ENCODE measurements around the gene PSORS1C2.

Gene PSORS1C2

DNA sequence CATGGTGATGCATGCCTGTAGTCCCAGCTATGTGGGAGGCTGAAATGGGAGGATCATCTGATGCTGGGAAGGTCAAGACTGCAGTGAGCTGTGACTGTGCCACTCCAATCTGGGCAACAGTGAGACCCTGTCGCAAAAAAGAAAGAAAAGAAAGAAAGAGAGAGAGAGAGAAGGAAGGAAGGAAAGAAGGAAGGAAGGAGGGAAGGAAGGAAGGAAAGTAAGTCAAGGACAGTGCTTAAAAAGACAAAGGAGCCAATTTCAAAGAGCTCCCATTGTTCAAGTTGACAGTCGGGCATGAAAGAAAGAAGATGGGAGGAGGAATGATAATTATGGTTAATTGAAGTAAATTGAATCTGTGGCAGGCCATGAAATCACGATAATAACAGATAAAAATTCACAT lies 42.7 kb downstream of the PSORS1C2 start:
- Histone ChIP-seq H4K20me1 (ENCODE audit: low read depth, low read length) (0 out of 2 replicates have a peak, but pooled peaks cover 3% of the 10 kb centered on the region), H3K79me2 (ENCODE audit: insufficient read depth, low read length) (no peaks in the 10 kb centered on the region), H3K9me3 (ENCODE audit: insufficient read depth, low read length) (no peaks in the 10 kb centered on the region), H2AFZ (ENCODE audit: low read depth, low read length, severe bottlenecking) (no peak overlapping the region), H3K27ac (ENCODE audit: low read depth, low read length) (no peak overlapping the region), H3F3A (ENCODE audit: insufficient read depth) (no peaks in the 10 kb centered on the region), H3K9ac (ENCODE audit: low read length) (no peak overlapping the region), H3K4me2 (ENCODE audit: low read depth, low read length, poor library complexity, severe bottlenecking) (no peak overlapping the region), H3K36me3 (ENCODE audit: low read length) (no peaks in the 10 kb centered on the region), H3K9me2 (replicated peaks; ENCODE audit: insufficient read depth, low read length) (no peaks in the 10 kb centered on the region), H3K27me3 (ENCODE audit: low read length) (no peaks in the 10 kb centered on the region), H3K4me3 (ENCODE audit: insufficient read depth, low read length, poor library complexity, severe bottlenecking) (no peak overlapping the region)
- TF ChIP-seq, protein P1, sequence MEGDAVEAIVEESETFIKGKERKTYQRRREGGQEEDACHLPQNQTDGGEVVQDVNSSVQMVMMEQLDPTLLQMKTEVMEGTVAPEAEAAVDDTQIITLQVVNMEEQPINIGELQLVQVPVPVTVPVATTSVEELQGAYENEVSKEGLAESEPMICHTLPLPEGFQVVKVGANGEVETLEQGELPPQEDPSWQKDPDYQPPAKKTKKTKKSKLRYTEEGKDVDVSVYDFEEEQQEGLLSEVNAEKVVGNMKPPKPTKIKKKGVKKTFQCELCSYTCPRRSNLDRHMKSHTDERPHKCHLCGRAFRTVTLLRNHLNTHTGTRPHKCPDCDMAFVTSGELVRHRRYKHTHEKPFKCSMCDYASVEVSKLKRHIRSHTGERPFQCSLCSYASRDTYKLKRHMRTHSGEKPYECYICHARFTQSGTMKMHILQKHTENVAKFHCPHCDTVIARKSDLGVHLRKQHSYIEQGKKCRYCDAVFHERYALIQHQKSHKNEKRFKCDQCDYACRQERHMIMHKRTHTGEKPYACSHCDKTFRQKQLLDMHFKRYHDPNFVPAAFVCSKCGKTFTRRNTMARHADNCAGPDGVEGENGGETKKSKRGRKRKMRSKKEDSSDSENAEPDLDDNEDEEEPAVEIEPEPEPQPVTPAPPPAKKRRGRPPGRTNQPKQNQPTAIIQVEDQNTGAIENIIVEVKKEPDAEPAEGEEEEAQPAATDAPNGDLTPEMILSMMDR (IDR thresholded peaks at IDR 0.05; ENCODE audit: insufficient read depth, low read length, poor library complexity, severe bottlenecking) = no peak
- no peak for TF ChIP-seq EZH2phosphoT487 (conservative IDR thresholded peaks at IDR 0.05; ENCODE audit: low read length)

DNA sequence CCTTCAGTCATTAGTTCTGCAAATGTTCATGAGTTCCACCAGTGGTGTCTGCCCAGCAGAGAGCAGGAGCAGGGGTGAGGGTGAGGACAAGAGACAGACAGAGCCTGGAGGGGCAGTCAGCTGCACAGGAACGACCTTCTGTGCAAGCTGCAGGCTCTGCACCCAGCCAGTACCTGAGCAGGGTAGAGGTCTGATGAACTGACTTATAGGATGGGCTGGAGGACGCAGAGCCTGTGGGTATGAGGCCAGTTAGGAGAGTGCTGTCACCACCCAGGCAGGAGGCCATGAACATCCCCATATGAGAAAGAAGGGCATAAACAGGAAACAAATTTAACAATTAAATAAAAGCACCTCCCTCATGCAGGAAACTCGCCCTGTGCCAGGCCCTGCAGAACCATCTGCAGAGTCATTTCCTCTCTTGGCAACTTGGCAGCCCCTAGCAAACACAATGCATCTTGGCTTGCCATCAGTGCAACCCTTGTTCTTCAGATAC lies 44.4 kb downstream of the PSORS1C2 start:
- TF ChIP-seq, protein P1 (IDR thresholded peaks at IDR 0.05; ENCODE audit: insufficient read depth, low read length, poor library complexity, severe bottlenecking) = no peak
- TF ChIP-seq EZH2phosphoT487 (conservative IDR thresholded peaks at IDR 0.05; ENCODE audit: low read length) = no peak
- Histone ChIP-seq H3K4me3 (ENCODE audit: insufficient read depth, low read length, poor library complexity, severe bottlenecking) (no peak overlapping the region), H3K27me3 (ENCODE audit: low read length) (no peaks in the 10 kb centered on the region), H3F3A (ENCODE audit: insufficient read depth) (no peaks in the 10 kb centered on the region), H3K79me2 (ENCODE audit: insufficient read depth, low read length) (no peaks in the 10 kb centered on the region), H3K9ac (ENCODE audit: low read length) (no peak overlapping the region), H3K9me2 (replicated peaks; ENCODE audit: insufficient read depth, low read length) (no peaks in the 10 kb centered on the region), H3K27ac (ENCODE audit: low read depth, low read length) (no peak overlapping the region), H4K20me1 (ENCODE audit: low read depth, low read length) (0 out of 2 replicates have a peak, but pooled peaks cover 3% of the 10 kb centered on the region), H3K36me3 (ENCODE audit: low read length) (no peaks in the 10 kb centered on the region), H2AFZ (ENCODE audit: low read depth, low read length, severe bottlenecking) (no peak overlapping the region), H3K9me3 (ENCODE audit: insufficient read depth, low read length) (no peaks in the 10 kb centered on the region), H3K4me2 (ENCODE audit: low read depth, low read length, poor library complexity, severe bottlenecking) (no peak overlapping the region)

DNA sequence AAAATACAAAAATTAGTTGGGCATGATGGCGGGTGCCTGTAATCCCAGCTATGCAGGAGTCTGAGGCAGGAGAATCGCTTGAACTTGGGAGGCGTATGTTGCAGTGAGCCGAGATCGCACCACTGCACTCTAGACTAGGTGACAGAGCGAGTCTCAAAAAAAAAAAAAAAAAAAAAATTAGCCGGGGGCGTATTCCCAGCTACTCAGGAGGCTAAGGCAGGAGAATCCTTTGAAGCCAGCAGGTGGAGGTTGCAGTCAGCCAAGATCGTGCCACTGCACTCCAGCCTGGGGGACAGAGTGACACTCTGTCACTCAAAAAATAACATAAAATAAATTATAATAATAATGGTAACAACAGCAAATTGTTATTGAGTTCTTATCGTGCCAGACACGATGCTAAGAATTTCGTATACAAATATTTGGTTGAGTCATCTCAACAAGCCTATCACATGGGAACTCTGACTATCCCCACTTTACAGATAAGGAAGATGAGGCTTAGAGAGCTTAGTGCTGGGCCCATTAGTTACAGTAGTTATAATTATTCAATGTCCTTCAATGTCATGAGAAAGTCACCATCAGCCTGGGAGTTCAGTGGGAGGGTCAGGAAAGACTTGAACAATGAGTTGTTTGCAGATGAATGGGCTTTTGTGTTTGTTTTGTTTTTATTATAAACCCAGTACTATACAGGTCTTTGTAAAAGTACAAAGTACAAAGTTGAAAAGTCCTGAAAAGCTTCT lies 45.9 kb downstream of the PSORS1C2 start:
- Histone ChIP-seq H3K4me3 (ENCODE audit: insufficient read depth, low read length, poor library complexity, severe bottlenecking) (no peak overlapping the region), H3K9me3 (ENCODE audit: insufficient read depth, low read length) (no peaks in the 10 kb centered on the region), H2AFZ (ENCODE audit: low read depth, low read length, severe bottlenecking) (no peak overlapping the region), H3K9me2 (replicated peaks; ENCODE audit: insufficient read depth, low read length) (no peaks in the 10 kb centered on the region), H3K27me3 (ENCODE audit: low read length) (no peaks in the 10 kb centered on the region), H3K4me2 (ENCODE audit: low read depth, low read length, poor library complexity, severe bottlenecking) (no peak overlapping the region), H3K27ac (ENCODE audit: low read depth, low read length) (no peak overlapping the region), H3K9ac (ENCODE audit: low read length) (no peak overlapping the region), H3K79me2 (ENCODE audit: insufficient read depth, low read length) (no peaks in the 10 kb centered on the region), H4K20me1 (ENCODE audit: low read depth, low read length) (0 out of 2 replicates have a peak, but pooled peaks cover 3% of the 10 kb centered on the region), H3F3A (ENCODE audit: insufficient read depth) (no peaks in the 10 kb centered on the region), H3K36me3 (ENCODE audit: low read length) (no peaks in the 10 kb centered on the region)
- TF ChIP-seq EZH2phosphoT487 (conservative IDR thresholded peaks at IDR 0.05; ENCODE audit: low read length) = no peak
- TF ChIP-seq, protein P1 (IDR thresholded peaks at IDR 0.05; ENCODE audit: insufficient read depth, low read length, poor library complexity, severe bottlenecking) = no peak

Measured in SU-DHL-6 (cell line).